Measurements from ENCODE around the gene TMEM54.

TMEM54 gene

GRCh38 chr1:32900956-32901822 is at the start of gene TMEM54:
TMEM54 (minus strand) TSS chr1:32901389; CDS start chr1:32901238, 151 bp downstream.
- DNase-seq = no peak

GRCh38 chr1:32949519-32949918 is 48.3 kb upstream of the TMEM54 start:
- DNase-seq = no peak

GRCh38 chr1:32948905-32949304 is 47.7 kb upstream of the TMEM54 start:
- DNase-seq = no peak

- no peak for DNase-seq
Measured at GRCh38 chr1:32948390-32948722, 47.2 kb upstream of the TMEM54 start.

- DNase-seq = no peak
Measured at GRCh38 chr1:32947669-32948389, 46.6 kb upstream of the TMEM54 start.

- DNase-seq = no peak
Measured at GRCh38 chr1:32946413-32946812, 45.2 kb upstream of the TMEM54 start.

GRCh38 chr1:32944180-32944579 is 43.0 kb upstream of the TMEM54 start:
- no peak for DNase-seq

GRCh38 chr1:32939655-32940371 is 38.6 kb upstream of the TMEM54 start:
- no peak for DNase-seq

- DNase-seq = no peak
Measured at GRCh38 chr1:32937061-32937460, 35.9 kb upstream of the TMEM54 start.

GRCh38 chr1:32934535-32934934 is 33.3 kb upstream of the TMEM54 start:
- DNase-seq = no peak

- DNase-seq = no peak
Measured at GRCh38 chr1:32933742-32934322, 32.6 kb upstream of the TMEM54 start.

- no peak for DNase-seq
Measured at GRCh38 chr1:32931760-32932159, 30.6 kb upstream of the TMEM54 start.

- no peak for DNase-seq
Measured at GRCh38 chr1:32929366-32929765, 28.2 kb upstream of the TMEM54 start.

- no peak for DNase-seq
Measured at GRCh38 chr1:32928715-32929114, 27.5 kb upstream of the TMEM54 start.

- no peak for DNase-seq
Measured at GRCh38 chr1:32928285-32928684, 27.1 kb upstream of the TMEM54 start.

GRCh38 chr1:32927441-32927840 is 26.3 kb upstream of the TMEM54 start:
- DNase-seq = no peak

- no peak for DNase-seq
Measured at GRCh38 chr1:32926562-32926961, 25.4 kb upstream of the TMEM54 start.

- no peak for DNase-seq
Measured at GRCh38 chr1:32925403-32926162, 24.4 kb upstream of the TMEM54 start.

- DNase-seq = no peak
Measured at GRCh38 chr1:32924881-32925344, 23.7 kb upstream of the TMEM54 start.

- DNase-seq = no peak
Measured at GRCh38 chr1:32920833-32921232, 19.6 kb upstream of the TMEM54 start.

GRCh38 chr1:32919811-32920733 is 18.9 kb upstream of the TMEM54 start:
- no peak for DNase-seq

All from activated CD4-positive, CD25-positive, alpha-beta regulatory T cell treated with anti-CD3 and anti-CD28 coated beads, Interleukin-2, amount 50 U/mL, for 72 hours (primary cell).